ENCODE results near the gene UGT1A3. TPM values are rescaled to one million over a fixed set of nuclear protein-coding genes. Genes with fewer than 3 reads are reported as not detected.

The UGT1A3 gene
- total RNA-seq, 1 donor from 2014 or later, result not detected

DNA sequence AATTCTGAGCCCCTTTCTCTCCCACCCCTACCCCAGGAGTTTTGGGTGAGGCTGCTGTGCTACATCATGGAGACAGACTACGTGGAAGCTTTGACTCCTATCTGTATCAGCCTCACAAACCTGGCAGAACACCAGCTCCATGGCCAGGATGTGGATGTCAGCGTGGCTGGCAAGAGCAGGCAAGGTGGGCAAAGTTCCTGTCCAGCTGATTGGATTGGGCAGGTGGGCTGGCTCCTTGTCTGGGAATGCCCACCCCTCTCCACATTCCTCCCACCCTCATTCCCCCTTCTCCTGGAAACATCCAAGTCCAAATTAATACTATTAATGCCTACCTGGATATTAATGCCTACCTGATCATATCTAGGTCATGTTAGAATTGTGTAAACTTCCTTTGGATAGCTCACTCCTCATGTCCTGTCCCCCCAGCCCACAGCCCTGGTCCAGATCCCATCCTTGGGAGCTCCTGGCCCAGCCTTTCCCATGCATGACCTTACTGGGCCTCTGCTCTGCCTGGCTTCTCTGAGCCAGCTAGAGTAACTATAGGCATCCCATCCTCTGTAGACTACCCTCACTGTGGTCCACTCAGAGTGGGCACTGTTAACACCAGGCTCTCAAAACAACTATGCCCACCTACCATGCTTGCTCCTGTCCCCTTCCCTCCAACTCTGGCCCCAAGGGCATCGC is 73.4 kb downstream of the UGT1A3 start:
- H3K27me3 Mint-ChIP-seq (ENCODE audit: low read depth), result peaks cover 3% of the 10 kb centered on the region
- no peak overlapping the region for H3K4me3 Mint-ChIP-seq
- H3K4me1 Mint-ChIP-seq, result no peaks in the 10 kb centered on the region
- TF ChIP-seq, protein P1, sequence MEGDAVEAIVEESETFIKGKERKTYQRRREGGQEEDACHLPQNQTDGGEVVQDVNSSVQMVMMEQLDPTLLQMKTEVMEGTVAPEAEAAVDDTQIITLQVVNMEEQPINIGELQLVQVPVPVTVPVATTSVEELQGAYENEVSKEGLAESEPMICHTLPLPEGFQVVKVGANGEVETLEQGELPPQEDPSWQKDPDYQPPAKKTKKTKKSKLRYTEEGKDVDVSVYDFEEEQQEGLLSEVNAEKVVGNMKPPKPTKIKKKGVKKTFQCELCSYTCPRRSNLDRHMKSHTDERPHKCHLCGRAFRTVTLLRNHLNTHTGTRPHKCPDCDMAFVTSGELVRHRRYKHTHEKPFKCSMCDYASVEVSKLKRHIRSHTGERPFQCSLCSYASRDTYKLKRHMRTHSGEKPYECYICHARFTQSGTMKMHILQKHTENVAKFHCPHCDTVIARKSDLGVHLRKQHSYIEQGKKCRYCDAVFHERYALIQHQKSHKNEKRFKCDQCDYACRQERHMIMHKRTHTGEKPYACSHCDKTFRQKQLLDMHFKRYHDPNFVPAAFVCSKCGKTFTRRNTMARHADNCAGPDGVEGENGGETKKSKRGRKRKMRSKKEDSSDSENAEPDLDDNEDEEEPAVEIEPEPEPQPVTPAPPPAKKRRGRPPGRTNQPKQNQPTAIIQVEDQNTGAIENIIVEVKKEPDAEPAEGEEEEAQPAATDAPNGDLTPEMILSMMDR (conservative IDR thresholded peaks at IDR 0.05), result no peak
- DNase-seq (ENCODE audit: low read depth, low spot score), result no peak
- no peaks in the 10 kb centered on the region for H3K36me3 Mint-ChIP-seq (ENCODE audit: low read depth)
- H3K9me3 Mint-ChIP-seq, result peaks cover 4% of the 10 kb centered on the region
- peak overlapping the region; percentile 47 for H3K27ac Mint-ChIP-seq (ENCODE audit: unreplicated experiment)

DNA sequence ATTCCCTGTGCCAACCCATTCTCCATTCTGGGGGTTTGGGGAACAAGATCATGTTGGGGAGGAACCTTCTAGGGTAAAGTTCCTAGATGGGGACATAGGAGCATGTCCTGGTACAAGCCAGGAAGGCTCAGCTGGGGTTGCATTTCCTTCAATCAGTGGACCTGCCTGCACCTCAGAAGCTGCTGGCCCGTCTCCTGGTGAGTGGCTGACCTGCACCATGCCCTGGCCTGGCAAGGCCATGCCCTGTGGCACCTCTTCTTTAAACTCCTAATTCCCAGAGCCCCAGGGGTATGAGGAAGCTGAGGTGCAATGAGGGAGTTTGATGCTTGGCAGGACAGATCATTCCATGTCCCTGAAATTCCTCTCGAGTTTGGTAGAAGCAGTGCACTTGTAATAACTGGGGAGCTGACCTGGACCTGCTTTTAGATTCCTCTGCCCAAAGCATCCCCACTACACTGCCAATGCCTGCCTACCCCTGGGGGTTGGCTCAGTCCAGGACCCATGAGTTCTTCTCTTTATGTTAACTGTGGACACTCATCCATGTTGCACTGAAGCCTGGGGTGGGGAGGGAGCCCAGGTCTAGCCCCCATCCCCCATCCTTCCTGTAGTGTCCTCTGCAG is 74.6 kb downstream of the UGT1A3 start:
- TF ChIP-seq, protein P1 (conservative IDR thresholded peaks at IDR 0.05), result no peak
- H3K4me1 Mint-ChIP-seq, result no peaks in the 10 kb centered on the region
- H3K27ac Mint-ChIP-seq (ENCODE audit: unreplicated experiment), result no peak overlapping the region
- H3K9me3 Mint-ChIP-seq, result peaks cover 4% of the 10 kb centered on the region
- peaks cover 3% of the 10 kb centered on the region for H3K27me3 Mint-ChIP-seq (ENCODE audit: low read depth)
- DNase-seq (ENCODE audit: low read depth, low spot score), result no peak
- H3K4me3 Mint-ChIP-seq, result no peak overlapping the region
- H3K36me3 Mint-ChIP-seq (ENCODE audit: low read depth), result no peaks in the 10 kb centered on the region

DNA sequence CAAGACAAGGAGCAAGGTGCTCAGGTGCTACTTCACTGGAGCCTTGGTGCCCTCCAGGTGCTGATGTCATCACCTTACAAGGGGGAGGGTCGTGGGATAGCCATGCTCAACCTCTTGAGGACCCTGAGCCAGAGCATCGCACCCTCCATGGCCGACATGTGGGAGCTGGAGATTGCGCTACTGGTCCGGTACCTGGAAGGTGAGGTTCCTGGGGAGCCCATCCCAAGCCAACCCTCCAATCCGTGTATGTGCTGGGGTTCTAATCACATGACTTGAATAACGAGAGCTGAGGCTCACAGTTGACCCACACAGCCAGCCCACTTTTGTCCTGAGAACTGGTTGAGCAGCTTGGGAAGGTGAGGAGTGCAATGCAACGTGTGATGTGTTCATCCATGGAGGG is 75.2 kb downstream of the UGT1A3 start:
- Mint-ChIP-seq H3K27ac (ENCODE audit: unreplicated experiment) (no peak overlapping the region), H3K9me3 (peaks cover 4% of the 10 kb centered on the region), H3K36me3 (ENCODE audit: low read depth) (no peaks in the 10 kb centered on the region), H3K27me3 (ENCODE audit: low read depth) (peaks cover 3% of the 10 kb centered on the region), H3K4me1 (no peaks in the 10 kb centered on the region), H3K4me3 (no peak overlapping the region)
- no peak for DNase-seq (ENCODE audit: low read depth, low spot score)
- TF ChIP-seq, protein P1 (conservative IDR thresholded peaks at IDR 0.05), result no peak

DNA sequence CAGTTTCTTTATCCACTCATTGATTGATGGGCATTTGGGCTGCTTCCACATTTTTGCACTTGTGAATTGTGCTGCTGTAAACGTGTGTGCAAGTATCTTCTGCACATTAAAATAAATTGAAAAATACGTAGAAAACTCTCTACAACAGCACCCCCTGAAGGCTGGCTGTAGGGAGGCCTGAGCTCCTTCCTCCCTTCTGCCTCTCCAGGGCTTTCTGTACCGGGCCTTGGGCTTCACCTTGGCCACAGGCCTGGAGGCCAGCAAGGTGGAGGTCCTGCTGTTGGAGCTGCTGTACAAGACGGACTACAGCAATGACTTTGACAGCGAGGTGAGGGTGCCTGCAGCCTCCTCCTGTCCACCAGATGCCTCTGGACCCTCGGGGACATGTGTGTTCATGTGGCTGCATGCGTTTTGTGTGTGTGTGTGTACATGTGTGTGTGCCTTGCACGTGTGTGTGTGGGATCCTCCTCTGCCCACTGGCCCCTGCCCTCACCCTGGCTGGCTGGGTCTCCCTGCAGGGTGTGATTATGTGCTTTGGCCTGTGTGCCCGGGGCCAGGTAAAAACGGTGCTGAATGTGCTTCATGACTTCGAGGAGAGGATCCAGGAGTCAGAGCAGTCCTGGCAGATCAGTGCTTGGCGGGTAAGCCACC is 78.5 kb downstream of the UGT1A3 start:
- Mint-ChIP-seq H3K4me1 (no peaks in the 10 kb centered on the region), H3K9me3 (no peaks in the 10 kb centered on the region), H3K4me3 (no peak overlapping the region), H3K36me3 (ENCODE audit: low read depth) (no peaks in the 10 kb centered on the region), H3K27ac (ENCODE audit: unreplicated experiment) (peak overlapping the region; percentile 12), H3K27me3 (ENCODE audit: low read depth) (peaks cover 3% of the 10 kb centered on the region)
- TF ChIP-seq, protein P1 (conservative IDR thresholded peaks at IDR 0.05), result no peak
- DNase-seq (ENCODE audit: low read depth, low spot score), result no peak

DNA sequence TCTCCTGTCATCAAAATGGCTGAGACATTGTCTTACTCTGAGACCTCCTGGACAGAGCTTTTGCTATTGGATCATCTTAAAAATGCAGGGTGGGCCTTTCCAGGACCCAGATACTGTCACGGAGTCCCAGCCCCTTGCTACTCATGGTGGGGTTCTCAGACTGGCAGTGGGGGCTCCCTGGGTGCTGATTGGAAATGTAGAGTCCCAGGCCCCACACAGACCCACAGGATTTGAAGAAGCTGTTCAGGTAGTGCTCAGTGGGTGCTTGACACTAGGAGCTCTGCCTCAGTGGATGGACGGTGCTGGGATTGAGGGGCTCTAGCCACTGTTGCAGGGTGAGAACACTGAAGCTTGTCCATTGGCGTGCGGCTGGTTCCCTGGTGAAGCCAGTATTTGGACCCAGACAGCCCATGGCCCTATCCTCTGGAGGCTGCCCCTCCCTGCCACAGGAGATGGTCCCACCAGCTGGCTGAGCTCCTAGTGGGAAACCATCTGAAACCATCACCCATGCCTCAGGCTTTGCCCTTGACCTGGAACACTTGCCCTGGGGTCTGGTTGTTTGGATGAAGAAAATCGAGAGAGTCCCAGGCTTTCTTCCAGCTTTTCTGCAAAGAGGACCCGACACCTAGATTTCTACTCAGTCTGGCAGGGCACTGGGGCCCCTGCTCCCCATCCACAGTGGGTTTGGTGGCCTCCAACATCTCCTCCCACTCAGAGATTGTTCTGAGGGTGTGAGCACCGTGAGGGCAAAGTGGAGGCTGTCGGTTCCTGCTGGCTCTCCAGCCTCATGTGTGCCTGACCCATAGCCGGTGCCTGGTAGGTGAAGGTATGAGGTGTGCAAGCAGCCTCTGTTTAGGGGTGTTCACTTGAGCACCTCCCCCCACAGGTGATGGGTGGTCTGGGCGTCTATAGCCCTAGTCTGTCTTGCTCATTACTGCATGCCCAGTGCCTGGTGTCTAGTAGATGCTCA is 79.4 kb downstream of the UGT1A3 start:
- H3K36me3 Mint-ChIP-seq (ENCODE audit: low read depth), result no peaks in the 10 kb centered on the region
- H3K9me3 Mint-ChIP-seq, result no peaks in the 10 kb centered on the region
- peaks cover 3% of the 10 kb centered on the region for H3K27me3 Mint-ChIP-seq (ENCODE audit: low read depth)
- no peak for DNase-seq (ENCODE audit: low read depth, low spot score)
- TF ChIP-seq, protein P1 (conservative IDR thresholded peaks at IDR 0.05), result no peak
- no peak overlapping the region for H3K27ac Mint-ChIP-seq (ENCODE audit: unreplicated experiment)
- no peak overlapping the region for H3K4me3 Mint-ChIP-seq
- H3K4me1 Mint-ChIP-seq, result no peaks in the 10 kb centered on the region
